NCI-H1105 treated with DMSO at 0.1 percent for 48 hours (cell line): ENCODE data around the gene CUX1.

Experiments
- DNase-seq: peaks from one replicate; lab custom pipeline; 2025; lab: John Stamatoyannopoulos, UW

Gene CUX1

GRCh38 chr7:101937717-101938514, 120.5 kb downstream of the CUX1 start:
- no peak for DNase-seq

GRCh38 chr7:101939136-101939695, 121.8 kb downstream of the CUX1 start:
- DNase-seq: no peak

- DNase-seq: no peak
Observed at GRCh38 chr7:101940151-101940550, 122.7 kb downstream of the CUX1 start.

- peak; percentile 63 for DNase-seq
Observed at GRCh38 chr7:101940830-101941229, 123.4 kb downstream of the CUX1 start.

GRCh38 chr7:101941481-101942383, 124.3 kb downstream of the CUX1 start:
- no peak for DNase-seq

DNA sequence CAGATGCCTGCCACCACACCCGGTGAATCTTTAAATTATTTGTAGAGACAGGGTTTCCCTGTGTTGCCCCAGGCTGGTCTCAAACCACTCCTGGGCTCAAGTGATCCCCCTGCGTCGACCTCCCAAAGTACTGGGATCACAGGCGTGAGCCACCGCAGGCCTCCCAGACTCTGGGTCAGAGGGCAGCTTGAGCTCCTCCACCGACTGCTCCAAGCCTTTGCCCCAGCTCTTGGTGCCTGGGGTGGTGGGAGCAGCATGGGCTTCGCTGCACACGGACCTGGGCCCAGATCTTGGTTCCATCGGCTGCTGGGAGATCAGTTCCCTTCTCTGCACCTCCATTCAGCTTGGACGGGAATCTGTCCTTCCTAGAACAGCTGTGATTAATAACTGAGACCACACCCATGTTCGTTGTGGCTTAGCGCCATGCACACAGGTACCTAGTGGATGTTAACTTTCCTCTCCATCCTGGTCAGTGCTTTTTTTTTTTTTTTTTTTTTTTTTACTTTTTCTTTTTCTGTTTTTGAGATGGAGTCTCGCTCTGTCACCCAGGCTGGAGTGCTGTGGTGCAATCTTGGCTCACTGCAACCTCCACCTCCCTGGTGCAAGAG, 125.3 kb downstream of the CUX1 start:
- DNase-seq: no peak

DNA sequence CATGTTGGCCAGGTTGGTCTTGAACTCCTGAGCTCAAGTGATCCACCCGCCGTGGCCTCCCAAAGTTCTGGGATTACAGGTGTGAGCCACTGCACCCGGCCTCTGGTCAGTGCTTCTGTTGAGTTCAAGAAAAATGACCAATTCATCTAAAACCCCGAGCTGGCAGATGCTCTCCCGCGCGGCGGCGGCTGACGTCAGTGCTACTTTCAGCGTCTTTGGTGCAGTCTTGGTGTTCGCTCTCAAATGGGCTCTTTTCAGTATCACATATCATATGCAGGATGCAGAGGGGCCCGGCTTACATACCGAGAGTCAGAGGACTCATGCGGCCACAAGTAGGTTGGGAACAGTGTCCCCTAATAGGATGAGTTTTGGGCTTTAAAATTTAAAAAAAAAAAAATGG, 125.9 kb downstream of the CUX1 start:
- DNase-seq: no peak

GRCh38 chr7:101943889-101944600, 126.6 kb downstream of the CUX1 start:
- DNase-seq: no peak

- no peak for DNase-seq
Observed at GRCh38 chr7:101944611-101945010, 127.2 kb downstream of the CUX1 start.

GRCh38 chr7:101945034-101945758, 127.8 kb downstream of the CUX1 start:
- DNase-seq: no peak

- peak; percentile 97 for DNase-seq
Observed at GRCh38 chr7:101947899-101948298, 130.5 kb downstream of the CUX1 start.

GRCh38 chr7:101948650-101949049, 131.2 kb downstream of the CUX1 start:
- DNase-seq: no peak

- no peak for DNase-seq
Observed at GRCh38 chr7:101950450-101951119, 133.2 kb downstream of the CUX1 start.

DNA sequence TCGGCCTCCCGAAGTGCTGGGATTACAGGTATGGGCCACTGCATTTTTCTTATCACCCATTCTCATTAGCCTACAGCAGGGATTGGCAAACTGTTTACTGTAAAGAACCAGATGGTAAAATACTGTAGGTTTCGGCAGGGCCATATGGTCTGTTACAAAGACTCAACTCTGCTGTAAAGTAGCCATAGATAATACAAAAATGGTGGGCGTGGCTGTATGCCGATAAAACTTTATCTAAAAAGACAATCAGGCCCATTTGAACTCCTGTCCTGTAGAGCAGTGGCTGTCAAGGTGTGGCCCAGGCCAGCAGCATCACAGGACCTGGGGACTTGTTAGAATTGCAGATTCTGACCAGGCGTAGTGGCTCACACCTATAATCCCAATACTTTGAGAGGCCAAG, 134.3 kb downstream of the CUX1 start:
- DNase-seq: no peak

DNA sequence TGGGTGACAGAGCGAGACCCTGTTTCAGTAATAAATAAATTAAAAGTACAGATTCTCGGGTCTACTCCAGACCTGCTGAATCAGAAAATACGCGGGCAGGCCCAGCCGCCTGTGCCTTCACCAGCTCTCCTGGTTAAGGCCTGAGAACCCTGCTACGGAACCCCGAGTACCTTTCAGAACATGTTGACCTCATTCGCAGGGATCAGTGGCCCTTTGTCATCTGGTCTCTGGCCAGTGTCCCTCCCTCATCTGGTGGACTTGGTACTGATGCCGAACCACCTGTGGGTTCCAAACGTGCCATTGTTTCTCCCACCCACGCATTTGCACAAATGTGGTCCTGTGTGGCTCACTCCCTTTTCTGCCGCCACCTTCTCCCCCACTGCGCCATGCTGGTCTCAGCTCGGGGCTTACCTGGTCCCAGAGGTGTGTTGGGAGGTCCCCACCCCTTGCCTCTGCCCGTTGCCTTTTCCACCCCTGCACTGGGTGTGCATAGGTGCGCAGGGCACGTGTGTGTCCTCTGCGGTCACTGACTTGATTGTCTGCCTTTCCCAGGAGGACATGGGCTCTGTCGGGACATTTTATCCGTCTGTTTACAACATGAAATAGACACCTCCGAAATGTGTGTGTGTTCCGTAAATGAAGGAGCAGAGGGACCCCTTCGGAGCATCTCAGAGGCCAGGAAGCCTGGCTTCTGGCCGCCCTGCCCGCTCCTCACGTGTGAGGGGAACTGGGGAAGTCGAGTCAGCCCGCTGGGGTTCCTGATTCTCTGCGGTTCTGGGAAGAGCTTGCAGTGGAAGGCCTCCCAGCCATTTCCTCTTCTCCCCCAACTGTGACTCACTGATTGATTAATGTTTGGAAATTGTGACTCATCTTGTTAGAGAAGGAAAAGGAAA, 135.2 kb downstream of the CUX1 start:
- DNase-seq: no peak

DNA sequence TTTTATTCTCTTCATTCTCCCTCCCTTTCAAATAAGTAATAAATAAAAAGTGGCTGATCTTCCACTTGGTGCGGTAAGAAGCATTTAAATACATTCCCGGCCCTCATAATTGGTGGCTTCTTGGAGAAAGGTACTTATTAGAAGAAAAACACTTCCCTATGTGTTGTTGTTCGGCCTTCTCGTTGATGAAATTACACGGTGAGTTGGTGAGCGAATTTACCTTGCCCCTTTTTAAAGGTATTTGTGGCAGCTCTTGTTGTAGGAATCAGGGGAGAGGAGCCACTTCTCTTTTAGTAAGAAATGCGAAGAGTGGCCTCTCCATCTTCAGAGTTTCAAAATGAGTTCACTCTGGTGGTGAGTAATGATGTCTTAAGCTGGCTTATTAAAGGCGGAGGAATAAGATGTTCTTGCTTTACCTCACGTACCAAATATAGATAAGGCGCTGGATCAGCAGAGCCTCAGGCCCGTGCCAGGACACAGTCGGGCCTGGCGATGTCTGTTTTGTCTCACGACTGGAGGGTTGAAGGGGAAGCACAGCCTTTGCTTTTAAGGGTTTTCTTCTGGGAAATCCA, 135.9 kb downstream of the CUX1 start:
- no peak for DNase-seq

GRCh38 chr7:101954499-101954898, 137.1 kb downstream of the CUX1 start:
- DNase-seq: no peak

DNA sequence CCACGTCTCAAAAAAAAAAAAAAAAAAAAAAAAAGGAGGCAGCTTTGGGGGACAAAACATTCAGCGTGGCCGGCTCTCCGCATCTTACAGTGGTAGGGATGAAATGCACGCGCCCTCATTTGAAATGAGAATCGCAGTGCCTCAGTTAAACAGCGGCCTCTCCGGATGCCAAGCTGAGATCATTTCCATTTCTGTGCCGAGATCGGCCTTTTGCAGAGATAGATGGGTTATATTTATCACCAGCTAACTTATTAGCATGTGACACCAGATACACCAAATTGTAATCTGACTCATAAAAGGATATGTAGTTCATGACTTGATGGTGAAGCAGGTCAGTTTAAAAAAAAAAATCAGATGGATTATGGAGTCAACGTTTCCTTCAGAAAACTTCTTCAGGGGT, 138.7 kb downstream of the CUX1 start:
- no peak for DNase-seq
